ENCODE data around the gene FCRLA. TPM values are rescaled to one million over a fixed set of nuclear protein-coding genes. Genes with fewer than 3 reads are reported as not detected.

The FCRLA gene
- total RNA-seq, 4 donors from 2014 or later = 0.19 to 2.2 (median 2.0) TPM; not detected in 1

GRCh38 chr1:161727256-161727924 is 20.4 kb downstream of the FCRLA start:
- WGBS, 2 donors = 3% methylated on average over 25 to 26 of the region's 38 CpGs
- TF ChIP-seq CTCF (IDR thresholded peaks at IDR 0.05) (no peak), POLR2A (IDR thresholded peaks at IDR 0.05) (no peak)
- intact Hi-C loops (cut with DNase I; ENCODE audit: low total_unique reads) = loop anchor here (10.0 kb wide), 1 partner anchor 243 kb away; no protein-coding TSS in a partner anchor
- peak overlapping the region; percentile 55 for H3K4me3 ChIP-seq (ENCODE audit: low read depth, poor library complexity, severe bottlenecking)
- no peak for DNase-seq (ENCODE audit: low spot score in 2 of 2)

GRCh38 chr1:161728376-161729226 is 21.6 kb downstream of the FCRLA start:
- 75 to 91% methylated on average over 7 of the region's 7 CpGs for WGBS, 2 donors
- DNase-seq (ENCODE audit: low spot score in 2 of 2) = no peak
- intact Hi-C loops (cut with DNase I; ENCODE audit: low total_unique reads) = loop anchor here (10.0 kb wide), 1 partner anchor 244 kb away; no protein-coding TSS in a partner anchor
- TF ChIP-seq POLR2A (IDR thresholded peaks at IDR 0.05) (no peak), CTCF (IDR thresholded peaks at IDR 0.05) (no peak)
- no peak overlapping the region for H3K4me3 ChIP-seq (ENCODE audit: low read depth, poor library complexity, severe bottlenecking)

GRCh38 chr1:161730050-161730564 is 23.1 kb downstream of the FCRLA start:
- intact Hi-C loops (cut with DNase I; ENCODE audit: low total_unique reads) = no loop called here
- no peak for DNase-seq (ENCODE audit: low spot score in 2 of 2)
- H3K4me3 ChIP-seq (ENCODE audit: low read depth, poor library complexity, severe bottlenecking) = no peak overlapping the region
- TF ChIP-seq CTCF (IDR thresholded peaks at IDR 0.05) = no peak
- WGBS, 2 donors = 45 to 81% methylated on average over 6 of the region's 6 CpGs

- DNase-seq (ENCODE audit: low spot score in 2 of 2) = no peak
- H3K4me3 ChIP-seq (ENCODE audit: low read depth, poor library complexity, severe bottlenecking) = no peak overlapping the region
- intact Hi-C loops (cut with DNase I; ENCODE audit: low total_unique reads) = no loop called here
- WGBS, 2 donors = 81 to 84% methylated on average over 6 of the region's 6 CpGs
- no peak for TF ChIP-seq CTCF (IDR thresholded peaks at IDR 0.05)
- no peak for TF ChIP-seq POLR2A (IDR thresholded peaks at IDR 0.05)
Measured at GRCh38 chr1:161731241-161731640, 24.2 kb downstream of the FCRLA start.

GRCh38 chr1:161731981-161732718 is 25.1 kb downstream of the FCRLA start:
- TF ChIP-seq CTCF (IDR thresholded peaks at IDR 0.05) = no peak
- no peak for TF ChIP-seq POLR2A (IDR thresholded peaks at IDR 0.05)
- H3K4me3 ChIP-seq (ENCODE audit: low read depth, poor library complexity, severe bottlenecking) = no peak overlapping the region
- 71 to 74% methylated on average over 5 of the region's 5 CpGs for WGBS, 2 donors
- no peak for DNase-seq (ENCODE audit: low spot score in 2 of 2)
- intact Hi-C loops (cut with DNase I; ENCODE audit: low total_unique reads) = no loop called here
